ENCODE data around the gene MAP1LC3A. TPM values are rescaled to one million over a fixed set of nuclear protein-coding genes. Genes with fewer than 3 reads are reported as not detected.

MAP1LC3A gene
- total RNA-seq, 4 donors from 2014 or later, result 62.4 to 139 (median 106) TPM

DNA sequence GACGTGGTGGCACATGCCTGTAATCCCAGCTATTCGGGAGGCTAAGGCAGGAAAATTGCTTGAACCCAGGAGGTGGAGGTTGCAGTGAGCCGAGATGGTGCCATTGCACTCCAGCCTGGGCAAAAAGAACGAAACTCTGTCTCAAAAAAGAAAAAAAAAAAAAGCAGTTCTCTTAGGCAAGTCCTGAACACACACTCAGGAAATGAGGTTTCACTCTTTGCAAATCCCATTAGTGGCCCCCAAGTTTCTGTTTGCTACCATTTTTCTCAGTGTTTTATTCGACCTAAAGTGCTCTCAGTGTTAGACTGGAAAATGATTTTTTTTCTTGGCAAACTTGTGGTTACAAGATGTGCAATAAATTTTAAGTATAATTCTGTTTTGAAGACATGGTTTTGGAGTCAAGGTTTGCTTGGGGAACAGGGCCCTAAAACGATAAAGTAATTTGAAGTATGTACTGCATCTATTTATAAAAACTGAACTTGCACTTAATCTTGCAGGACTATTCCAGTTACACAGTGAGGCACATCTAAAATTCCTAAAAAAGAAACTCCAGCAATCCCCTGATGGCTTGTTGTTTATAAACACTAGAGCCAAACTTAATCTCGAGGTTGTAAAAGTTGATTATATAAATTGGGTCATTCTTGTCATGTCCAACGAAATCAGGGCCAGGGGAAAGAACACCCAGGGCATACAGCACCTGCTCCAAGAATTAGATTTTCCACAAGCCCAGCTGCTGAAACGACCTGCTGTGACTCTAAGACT, 42.6 kb downstream of the MAP1LC3A start:
- TF ChIP-seq EP300 (IDR thresholded peaks at IDR 0.05), result no peak
- TF ChIP-seq POLR2A (IDR thresholded peaks at IDR 0.05), result no peak
- TF ChIP-seq, protein P1, sequence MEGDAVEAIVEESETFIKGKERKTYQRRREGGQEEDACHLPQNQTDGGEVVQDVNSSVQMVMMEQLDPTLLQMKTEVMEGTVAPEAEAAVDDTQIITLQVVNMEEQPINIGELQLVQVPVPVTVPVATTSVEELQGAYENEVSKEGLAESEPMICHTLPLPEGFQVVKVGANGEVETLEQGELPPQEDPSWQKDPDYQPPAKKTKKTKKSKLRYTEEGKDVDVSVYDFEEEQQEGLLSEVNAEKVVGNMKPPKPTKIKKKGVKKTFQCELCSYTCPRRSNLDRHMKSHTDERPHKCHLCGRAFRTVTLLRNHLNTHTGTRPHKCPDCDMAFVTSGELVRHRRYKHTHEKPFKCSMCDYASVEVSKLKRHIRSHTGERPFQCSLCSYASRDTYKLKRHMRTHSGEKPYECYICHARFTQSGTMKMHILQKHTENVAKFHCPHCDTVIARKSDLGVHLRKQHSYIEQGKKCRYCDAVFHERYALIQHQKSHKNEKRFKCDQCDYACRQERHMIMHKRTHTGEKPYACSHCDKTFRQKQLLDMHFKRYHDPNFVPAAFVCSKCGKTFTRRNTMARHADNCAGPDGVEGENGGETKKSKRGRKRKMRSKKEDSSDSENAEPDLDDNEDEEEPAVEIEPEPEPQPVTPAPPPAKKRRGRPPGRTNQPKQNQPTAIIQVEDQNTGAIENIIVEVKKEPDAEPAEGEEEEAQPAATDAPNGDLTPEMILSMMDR (IDR thresholded peaks at IDR 0.05), result no peak
- H3K4me3 ChIP-seq, result no peak overlapping the region
- peaks cover 0 to 11% (median 0%) of the 10 kb centered on the region in 3 donors for H3K36me3 ChIP-seq
- H3K4me1 ChIP-seq, result peaks cover 0 to 20% (median 2%) of the 10 kb centered on the region in 4 donors
- H3K27me3 ChIP-seq, result no peaks in the 10 kb centered on the region
- no peaks in the 10 kb centered on the region for H3K9me3 ChIP-seq
- DNase-seq (ENCODE audit: low spot score in 2 of 2), result no peak
- peak overlapping the region in 2 of 4 donors; percentile 15 to 69 for H3K27ac ChIP-seq
- WGBS, 2 donors, result 57 to 65% methylated on average over 9 of the region's 9 CpGs

DNA sequence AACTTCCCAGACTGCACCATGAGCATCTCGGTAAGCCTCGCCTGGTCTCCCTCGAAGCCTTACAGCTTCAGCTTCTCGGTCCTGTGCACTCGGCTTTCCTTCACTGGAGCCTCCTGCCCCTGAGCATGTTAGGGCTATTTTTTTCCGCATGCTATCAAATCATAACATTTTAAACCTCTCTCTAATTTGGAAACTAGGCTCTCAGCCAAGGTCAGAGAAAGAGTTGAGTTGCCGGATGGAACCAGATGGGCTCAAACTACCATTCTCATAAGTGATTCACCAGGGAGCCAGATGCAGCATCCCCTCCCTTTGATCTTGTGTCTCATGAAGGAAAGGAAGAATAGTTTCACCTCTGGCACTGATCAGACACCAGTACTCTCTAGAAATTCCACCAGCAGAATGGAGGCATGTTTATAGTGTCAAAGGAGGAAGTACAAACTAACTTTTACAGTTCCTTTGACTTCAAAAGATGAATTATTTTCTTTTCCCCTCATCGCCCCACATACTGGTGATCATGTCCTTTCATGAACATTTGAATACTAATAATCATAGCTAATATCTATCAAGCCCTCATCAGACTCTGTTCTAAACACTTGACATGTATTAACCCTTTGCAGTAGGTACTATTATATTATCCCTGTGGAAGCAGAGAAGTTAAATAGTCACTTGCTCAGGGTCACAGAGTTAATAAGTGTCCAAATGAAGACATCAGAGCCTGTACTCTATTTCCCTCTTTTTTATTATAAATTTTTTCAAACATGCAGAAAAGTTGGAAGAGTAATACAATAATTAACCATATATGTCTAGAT, 46.7 kb downstream of the MAP1LC3A start:
- no peak for DNase-seq (ENCODE audit: low spot score in 2 of 2)
- no peak overlapping the region for H3K4me3 ChIP-seq
- H3K36me3 ChIP-seq, result peaks cover 0 to 18% (median 0%) of the 10 kb centered on the region in 3 donors
- H3K4me1 ChIP-seq, result peaks cover 0 to 20% (median 2%) of the 10 kb centered on the region in 4 donors
- WGBS, 2 donors, result 44 to 55% methylated on average over 8 of the region's 8 CpGs
- H3K9me3 ChIP-seq, result no peaks in the 10 kb centered on the region
- peak overlapping the region in 3 of 4 donors; percentile 15 to 70 (median 31) for H3K27ac ChIP-seq
- TF ChIP-seq EP300 (IDR thresholded peaks at IDR 0.05), result no peak
- no peak for TF ChIP-seq POLR2A (IDR thresholded peaks at IDR 0.05)
- TF ChIP-seq, protein P1 (IDR thresholded peaks at IDR 0.05), result no peak
- no peaks in the 10 kb centered on the region for H3K27me3 ChIP-seq

DNA sequence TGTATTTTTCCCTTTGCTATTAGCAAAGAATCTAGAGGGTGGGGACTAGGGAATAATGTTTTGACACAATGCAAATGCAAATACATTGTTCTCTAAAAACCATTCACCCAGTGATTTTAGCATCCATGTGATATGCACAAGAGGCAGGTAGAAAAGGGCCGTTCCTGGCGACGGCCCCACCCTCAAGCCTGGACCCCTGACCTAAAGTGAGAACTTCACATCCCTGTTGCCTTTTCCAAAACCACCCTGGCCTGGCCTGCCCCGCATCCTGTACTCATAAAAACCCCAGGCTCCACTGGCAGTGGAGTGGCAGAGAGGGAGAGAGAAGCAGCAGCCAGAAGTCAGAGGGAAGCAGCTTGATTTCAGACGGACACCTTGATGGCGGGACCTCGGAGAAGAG, 48.5 kb downstream of the MAP1LC3A start:
- Histone ChIP-seq H3K36me3 (peaks cover 0 to 18% (median 0%) of the 10 kb centered on the region in 3 donors), H3K9me3 (peaks cover 0 to 3% (median 0%) of the 10 kb centered on the region in 4 donors), H3K27ac (no peak overlapping the region), H3K4me3 (no peak overlapping the region), H3K4me1 (peaks cover 0 to 20% (median 2%) of the 10 kb centered on the region in 4 donors), H3K27me3 (no peaks in the 10 kb centered on the region)
- 94 to 96% methylated on average over 7 of the region's 7 CpGs for WGBS, 2 donors
- TF ChIP-seq POLR2A (IDR thresholded peaks at IDR 0.05), result no peak
- no peak for TF ChIP-seq EP300 (IDR thresholded peaks at IDR 0.05)
- TF ChIP-seq, protein P1 (IDR thresholded peaks at IDR 0.05), result no peak
- DNase-seq (ENCODE audit: low spot score in 2 of 2), result no peak

Small RNA genes lying within 50 kb of the gene (small RNA-seq; reads per million reads assigned to genes)
- gene RF00019, result not detected

Other genes with a start within 250 kb of the MAP1LC3A start
- 10 to 100 TPM; 48.4 to 85.4 (median 62.8) TPM for gene ITCH, start 195.4 kb upstream of the MAP1LC3A start, total RNA-seq
- gene DYNLRB1, start 42.3 kb upstream of the MAP1LC3A start, total RNA-seq, result 100 to 1,000 TPM; 145 to 188 (median 170) TPM
- gene PIGU, start 118.4 kb downstream of the MAP1LC3A start, total RNA-seq, result 10 to 100 TPM; 20.6 to 31.5 (median 27.7) TPM
- 10 to 100 TPM; 11.9 to 19.5 (median 18.1) TPM for gene TP53INP2, start 145.6 kb downstream of the MAP1LC3A start, total RNA-seq